ENCODE measurements around the gene EMC9.

- TF ChIP-seq EZH2phosphoT487 (IDR thresholded peaks at IDR 0.05; ENCODE audit: borderline replicate concordance, low read length) = no peak
- TF ChIP-seq CTCF (IDR thresholded peaks at IDR 0.05; ENCODE audit: low read depth, low read length, poor library complexity, severe bottlenecking) = no peak
Observed at GRCh38 chr14:24151404-24152080, 10.2 kb upstream of the EMC9 start.

All from DOHH2 (cell line).